Spleen (tissue), 7 donors: ENCODE measurements around the gene NCAPD3.

Source experiments
- CTCF ChIP-seq, 11 experiments: fragments of 200-600 bp in 7 of 11; fragments of 450-650 bp in 4 of 11; sonication (generic) in 4 of 11; IDR thresholded peaks in 8 of 11; conservative IDR thresholded peaks in 3 of 11; 1 replicate in 7 of 11; 2 replicates in 4 of 11; pipeline versions ENCODE4 v1.4.0 to v1.8.0; 2016 to 2021; ENCODE audit warnings: antibody characterized with exemption in 11 of 11, inconsistent platforms in 4 of 11, mild to moderate bottlenecking in 1 of 11
- POLR2A ChIP-seq, 3 donors: fragments of 450-650 bp; IDR thresholded peaks; one replicate each; pipeline ENCODE4 v1.5.1; 2017; ENCODE audit warnings: antibody characterized with exemption in 3 of 3, mild to moderate bottlenecking in 1 of 3
- donor health status: DM: no; HTN: no; CAD: no; lungs with moderate emphysema.
- donor health status: DM: no; HTN: no; CAD: no.
- donor health status: DM: no; HTN: no; CAD: no.

GRCh38 chr11:134238956-134239355 is 15.2 kb upstream of the NCAPD3 start:
- TF ChIP-seq CTCF (IDR thresholded peaks at IDR 0.05 in 8 of 11, conservative IDR thresholded peaks at IDR 0.05 in 3 of 11) (no peak), POLR2A (IDR thresholded peaks at IDR 0.05) (no peak)
